ENCODE measurements around the gene DEPDC5. TPM values are rescaled to one million over a fixed set of nuclear protein-coding genes. Genes with fewer than 3 reads are reported as not detected.

Gene DEPDC5
- total RNA-seq, 1 experiment from 2014 or later: 13.3 TPM

DNA sequence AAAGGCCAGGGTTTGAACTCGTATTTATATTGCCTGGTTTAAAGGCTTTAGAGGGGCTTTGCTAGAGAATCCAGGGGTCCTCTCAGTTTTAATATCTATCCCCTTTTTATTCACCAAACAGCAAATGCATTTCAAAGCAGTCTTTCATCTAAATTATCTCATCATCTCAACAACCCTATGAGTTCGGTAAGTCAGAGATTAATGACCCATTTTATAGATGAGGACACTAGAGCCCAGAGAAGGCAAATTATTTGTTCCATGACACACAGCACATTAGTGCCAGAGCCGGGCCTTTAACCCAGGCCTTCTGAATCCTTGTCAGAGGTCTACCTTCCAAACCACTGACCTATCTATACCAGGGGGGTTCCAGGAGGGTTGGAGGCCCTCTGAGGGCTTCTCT, 173.7 kb downstream of the DEPDC5 start:
- H3K4me1 Mint-ChIP-seq (ENCODE audit: insufficient read depth, unreplicated experiment): no peaks in the 10 kb centered on the region
- H3K36me3 Mint-ChIP-seq (ENCODE audit: insufficient read depth, unreplicated experiment): no peaks in the 10 kb centered on the region
- no peak overlapping the region for H3K4me3 Mint-ChIP-seq (ENCODE audit: unreplicated experiment)
- H3K27ac Mint-ChIP-seq (ENCODE audit: low read depth, unreplicated experiment): no peak overlapping the region
- TF ChIP-seq, protein P1, sequence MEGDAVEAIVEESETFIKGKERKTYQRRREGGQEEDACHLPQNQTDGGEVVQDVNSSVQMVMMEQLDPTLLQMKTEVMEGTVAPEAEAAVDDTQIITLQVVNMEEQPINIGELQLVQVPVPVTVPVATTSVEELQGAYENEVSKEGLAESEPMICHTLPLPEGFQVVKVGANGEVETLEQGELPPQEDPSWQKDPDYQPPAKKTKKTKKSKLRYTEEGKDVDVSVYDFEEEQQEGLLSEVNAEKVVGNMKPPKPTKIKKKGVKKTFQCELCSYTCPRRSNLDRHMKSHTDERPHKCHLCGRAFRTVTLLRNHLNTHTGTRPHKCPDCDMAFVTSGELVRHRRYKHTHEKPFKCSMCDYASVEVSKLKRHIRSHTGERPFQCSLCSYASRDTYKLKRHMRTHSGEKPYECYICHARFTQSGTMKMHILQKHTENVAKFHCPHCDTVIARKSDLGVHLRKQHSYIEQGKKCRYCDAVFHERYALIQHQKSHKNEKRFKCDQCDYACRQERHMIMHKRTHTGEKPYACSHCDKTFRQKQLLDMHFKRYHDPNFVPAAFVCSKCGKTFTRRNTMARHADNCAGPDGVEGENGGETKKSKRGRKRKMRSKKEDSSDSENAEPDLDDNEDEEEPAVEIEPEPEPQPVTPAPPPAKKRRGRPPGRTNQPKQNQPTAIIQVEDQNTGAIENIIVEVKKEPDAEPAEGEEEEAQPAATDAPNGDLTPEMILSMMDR (IDR thresholded peaks at IDR 0.05; ENCODE audit: unreplicated experiment): no peak
- POLR2A ChIA-PET: interaction anchor here (0.6 kb wide), 1 partner anchor 115 kb away, joined by 3 read pairs; no protein-coding TSS in a partner anchor
- H3K9me3 Mint-ChIP-seq (ENCODE audit: unreplicated experiment): peaks cover 8% of the 10 kb centered on the region
- intact Hi-C loops (cut with micrococcal nuclease): no loop called here
- CTCF ChIA-PET: no interaction called here
- no peak for DNase-seq (ENCODE audit: unreplicated experiment)
- peaks cover 31% of the 10 kb centered on the region for H3K27me3 Mint-ChIP-seq (ENCODE audit: insufficient read depth, unreplicated experiment)
- no TSS peak for BruUV-seq (replicated peaks)

DNA sequence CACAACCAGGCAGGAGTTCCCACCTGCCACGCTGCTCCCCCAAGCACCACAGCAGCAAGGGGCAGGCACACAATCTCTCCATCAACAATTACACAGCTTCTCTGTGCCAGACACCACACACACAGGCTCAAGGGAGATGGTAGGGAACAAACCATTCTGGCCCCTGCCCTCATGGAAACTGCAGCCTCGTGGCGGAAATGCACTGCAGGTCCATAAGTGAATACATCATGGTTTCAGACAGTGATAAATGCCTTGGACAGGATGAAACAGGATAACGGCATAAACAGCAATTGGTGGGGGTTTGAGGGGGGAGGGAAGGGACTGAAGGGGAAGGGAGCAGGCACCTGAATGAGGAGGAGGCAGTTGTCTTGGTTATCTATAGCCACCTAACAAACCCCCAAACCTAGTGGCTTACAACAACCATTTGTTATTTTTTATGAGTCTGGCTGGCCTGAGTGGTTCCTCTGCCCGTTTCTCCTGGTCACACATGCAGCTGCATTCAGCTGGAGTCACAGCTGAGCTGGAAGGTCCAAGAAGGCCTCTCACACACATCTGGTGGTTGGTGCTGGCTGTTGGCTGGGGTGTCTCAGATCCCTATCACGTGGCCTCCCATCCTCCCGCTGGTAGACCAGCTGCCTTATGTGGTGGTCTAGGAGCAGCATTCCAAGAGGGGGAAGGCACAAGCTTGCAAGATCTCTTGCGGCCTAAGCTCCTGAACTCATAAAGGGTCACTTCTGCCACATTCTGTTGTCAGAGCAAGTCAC, 175.5 kb downstream of the DEPDC5 start:
- ChIA-PET CTCF (interaction anchor here (0.5 kb wide), 1 partner anchor 249 kb away, joined by 5 read pairs; no protein-coding TSS in a partner anchor), POLR2A (no interaction called here)
- H3K4me3 Mint-ChIP-seq (ENCODE audit: unreplicated experiment): no peak overlapping the region
- H3K9me3 Mint-ChIP-seq (ENCODE audit: unreplicated experiment): peaks cover 8% of the 10 kb centered on the region
- peaks cover 44% of the 10 kb centered on the region for H3K27me3 Mint-ChIP-seq (ENCODE audit: insufficient read depth, unreplicated experiment)
- intact Hi-C loops (cut with micrococcal nuclease): no loop called here
- H3K4me1 Mint-ChIP-seq (ENCODE audit: insufficient read depth, unreplicated experiment): no peaks in the 10 kb centered on the region
- TF ChIP-seq, protein P1 (IDR thresholded peaks at IDR 0.05; ENCODE audit: unreplicated experiment): no peak
- no peak overlapping the region for H3K27ac Mint-ChIP-seq (ENCODE audit: low read depth, unreplicated experiment)
- no TSS peak for BruUV-seq (replicated peaks)
- DNase-seq (ENCODE audit: unreplicated experiment): no peak
- H3K36me3 Mint-ChIP-seq (ENCODE audit: insufficient read depth, unreplicated experiment): no peaks in the 10 kb centered on the region

DNA sequence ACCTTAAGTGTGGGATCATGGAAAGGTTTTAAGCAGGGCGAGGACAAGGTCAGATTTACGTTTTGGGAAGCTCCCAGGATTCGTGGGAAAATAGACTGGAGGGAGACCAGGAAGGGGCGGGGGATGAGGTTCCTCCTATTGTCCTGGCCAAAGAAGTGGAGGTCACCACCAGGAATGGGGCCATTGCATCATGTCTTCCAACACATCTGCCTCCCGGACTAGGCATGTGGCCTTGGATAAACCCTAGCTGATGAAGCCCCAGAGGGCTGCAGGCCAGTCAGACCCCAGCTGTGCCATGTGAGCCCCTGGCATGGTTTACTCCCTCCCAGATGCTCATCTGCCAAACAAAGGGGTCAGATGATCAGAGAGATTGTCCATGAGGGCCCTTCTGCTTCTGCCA, 179.0 kb downstream of the DEPDC5 start:
- Mint-ChIP-seq H3K9me3 (ENCODE audit: unreplicated experiment) (no peaks in the 10 kb centered on the region), H3K4me1 (ENCODE audit: insufficient read depth, unreplicated experiment) (no peaks in the 10 kb centered on the region), H3K27ac (ENCODE audit: low read depth, unreplicated experiment) (no peak overlapping the region), H3K4me3 (ENCODE audit: unreplicated experiment) (no peak overlapping the region), H3K27me3 (ENCODE audit: insufficient read depth, unreplicated experiment) (peaks cover 29% of the 10 kb centered on the region), H3K36me3 (ENCODE audit: insufficient read depth, unreplicated experiment) (no peaks in the 10 kb centered on the region)
- DNase-seq (ENCODE audit: unreplicated experiment): no peak
- TF ChIP-seq, protein P1 (IDR thresholded peaks at IDR 0.05; ENCODE audit: unreplicated experiment): no peak
- no TSS peak for BruUV-seq (replicated peaks)
- CTCF ChIA-PET: interaction anchor here (0.5 kb wide), 1 partner anchor 123 kb away, joined by 3 read pairs; no protein-coding TSS in a partner anchor
- intact Hi-C loops (cut with micrococcal nuclease): no loop called here
- POLR2A ChIA-PET: no interaction called here

DNA sequence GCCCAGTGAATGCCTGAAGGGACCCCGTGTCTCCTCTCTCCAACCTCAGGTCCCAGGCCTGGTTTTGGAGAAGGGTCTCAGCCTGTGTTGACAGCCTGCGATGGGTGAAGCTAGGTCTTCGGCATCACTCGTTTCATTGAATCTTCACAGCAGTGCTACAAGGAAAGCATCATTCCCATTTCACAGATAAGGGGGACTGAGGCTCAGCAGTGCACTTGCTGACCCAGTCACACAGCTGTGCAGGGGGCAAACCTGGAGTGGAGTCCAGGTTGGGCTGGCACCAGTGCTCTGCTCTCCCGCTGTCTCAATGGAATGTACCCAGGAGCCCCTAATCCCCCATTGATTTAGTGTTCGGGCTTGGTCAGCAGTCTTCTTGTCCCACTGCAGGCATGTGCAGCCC, 179.6 kb downstream of the DEPDC5 start:
- TF ChIP-seq, protein P1 (IDR thresholded peaks at IDR 0.05; ENCODE audit: unreplicated experiment): no peak
- peaks cover 23% of the 10 kb centered on the region for H3K27me3 Mint-ChIP-seq (ENCODE audit: insufficient read depth, unreplicated experiment)
- no peak overlapping the region for H3K4me3 Mint-ChIP-seq (ENCODE audit: unreplicated experiment)
- ChIA-PET POLR2A (no interaction called here), CTCF (interaction anchor here (0.5 kb wide), 1 partner anchor 123 kb away, joined by 3 read pairs; no protein-coding TSS in a partner anchor)
- no peaks in the 10 kb centered on the region for H3K4me1 Mint-ChIP-seq (ENCODE audit: insufficient read depth, unreplicated experiment)
- intact Hi-C loops (cut with micrococcal nuclease): no loop called here
- BruUV-seq (replicated peaks): no TSS peak
- no peaks in the 10 kb centered on the region for H3K9me3 Mint-ChIP-seq (ENCODE audit: unreplicated experiment)
- no peak overlapping the region for H3K27ac Mint-ChIP-seq (ENCODE audit: low read depth, unreplicated experiment)
- H3K36me3 Mint-ChIP-seq (ENCODE audit: insufficient read depth, unreplicated experiment): no peaks in the 10 kb centered on the region
- no peak for DNase-seq (ENCODE audit: unreplicated experiment)

Measured in MCF 10A (cell line).